A549 treated with Mapracorat at 1 μM for 4 hours (cell line): ENCODE measurements around the gene SAE1. TPM values are rescaled to one million over a fixed set of nuclear protein-coding genes. Genes with fewer than 3 reads are reported as not detected.

ENCODE experiments used
- total RNA-seq: library from RNA; stranded (reverse); fragments of 200-300 nt; extraction: Qiagen RNA extraction; gene quantifications from 5 replicates; pipeline ENCODE4 v1.2.3, GENCODE V29; 2022

SAE1 gene
- total RNA-seq, result 204 to 237 TPM (median 209 TPM) in 5 replicates

DNA sequence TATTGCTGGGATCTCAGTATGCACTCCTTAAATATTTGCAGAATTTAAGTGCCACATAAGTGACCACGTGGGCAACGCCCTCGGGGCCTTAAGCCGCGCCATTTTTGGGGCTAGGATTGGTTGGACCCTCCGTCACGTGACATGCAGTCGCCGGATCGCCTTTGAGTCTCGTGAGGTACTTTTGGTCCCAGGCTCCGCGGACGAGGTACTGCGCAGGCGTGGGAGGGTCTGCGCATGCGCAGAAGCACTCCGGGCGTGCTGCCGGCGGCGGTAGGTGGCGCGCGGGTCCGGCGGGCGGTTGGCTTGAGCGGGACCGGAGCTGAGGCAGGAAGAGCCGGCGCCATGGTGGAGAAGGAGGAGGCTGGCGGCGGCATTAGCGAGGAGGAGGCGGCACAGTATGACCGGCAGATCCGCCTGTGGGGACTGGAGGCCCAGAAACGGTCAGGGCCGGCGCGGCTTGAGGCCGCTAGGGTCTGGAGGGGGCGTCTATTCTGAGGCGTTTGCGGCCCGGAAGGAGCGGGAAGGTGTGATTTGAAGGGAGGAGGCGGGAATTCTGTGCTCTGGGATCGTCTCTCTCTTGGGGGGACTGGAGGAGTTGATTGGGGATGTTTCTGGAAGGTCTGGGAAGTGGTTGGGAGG, at the start of gene SAE1:
TSS of gene SAE1 (plus strand) at position 247 of the 639 bp plus-strand sequence. CDS start at position 343, 96 bp downstream.

DNA sequence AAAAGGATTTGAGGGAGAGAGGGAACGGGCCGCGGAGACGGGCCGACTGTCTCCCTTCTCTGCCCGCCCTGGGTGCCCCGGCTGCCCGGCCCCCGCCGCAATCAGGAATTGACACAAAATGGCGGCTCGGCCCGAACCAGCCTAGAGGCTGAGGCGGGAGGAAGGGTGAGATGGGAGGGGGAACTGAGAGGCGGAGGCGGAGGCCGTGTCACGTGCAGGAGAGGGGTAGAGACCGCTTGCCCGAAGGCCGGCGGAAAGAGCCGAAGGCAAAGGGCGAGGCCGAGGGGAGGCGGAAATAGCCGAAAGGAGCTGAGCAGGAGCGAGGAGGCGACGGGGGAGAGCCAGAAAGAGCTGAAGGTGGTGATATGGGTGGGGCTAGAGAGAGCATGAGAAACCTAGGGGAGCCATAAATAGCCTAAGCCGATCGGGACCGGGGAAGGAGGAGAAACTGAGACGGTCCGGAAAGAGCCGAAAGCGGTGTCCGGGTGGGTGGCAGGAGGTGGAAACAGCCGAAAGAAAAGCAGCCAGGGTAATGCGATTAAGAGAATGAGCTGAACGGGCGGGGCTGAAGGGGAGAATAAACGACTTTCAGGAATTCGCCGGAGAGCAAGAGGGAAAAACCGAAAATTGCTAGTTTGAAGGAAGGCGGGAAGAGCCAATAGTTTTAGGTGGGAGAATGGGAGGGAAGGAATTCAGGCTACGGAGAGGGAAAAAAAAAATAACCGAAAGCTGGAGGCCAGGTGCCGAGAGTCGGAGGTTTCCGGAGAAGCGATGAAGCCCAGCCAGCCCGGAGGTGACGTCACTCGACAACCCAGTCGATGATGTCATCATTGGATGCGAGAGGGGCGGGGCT, 17.4 kb upstream of the SAE1 start, which contains the start of gene ZC3H4:
TSS of gene ZC3H4 (minus strand) at position 780 of the 853 bp plus-strand sequence. CDS start 1,192 bp downstream, outside the sequence.

DNA sequence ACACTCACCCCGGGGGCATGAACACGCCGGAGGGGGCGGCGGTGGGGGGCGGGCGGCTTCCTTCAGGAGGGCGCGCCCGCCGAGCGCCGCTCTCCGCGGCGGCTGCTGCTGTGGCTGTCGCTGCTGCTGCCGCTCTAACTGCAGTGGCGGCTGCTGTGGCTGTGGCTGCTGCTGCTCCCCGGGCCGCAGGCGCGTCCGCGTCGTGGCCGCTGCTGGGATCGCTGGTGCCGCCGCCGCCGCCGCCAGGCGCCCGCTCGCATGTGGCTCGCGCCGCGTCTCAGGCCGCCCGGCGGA, 100.2 kb downstream of the SAE1 start, which contains the start of gene BBC3:
TSS of gene BBC3 (minus strand) at position 279 of the 294 bp plus-strand sequence. CDS start 2,768 bp downstream, outside the sequence.

DNA sequence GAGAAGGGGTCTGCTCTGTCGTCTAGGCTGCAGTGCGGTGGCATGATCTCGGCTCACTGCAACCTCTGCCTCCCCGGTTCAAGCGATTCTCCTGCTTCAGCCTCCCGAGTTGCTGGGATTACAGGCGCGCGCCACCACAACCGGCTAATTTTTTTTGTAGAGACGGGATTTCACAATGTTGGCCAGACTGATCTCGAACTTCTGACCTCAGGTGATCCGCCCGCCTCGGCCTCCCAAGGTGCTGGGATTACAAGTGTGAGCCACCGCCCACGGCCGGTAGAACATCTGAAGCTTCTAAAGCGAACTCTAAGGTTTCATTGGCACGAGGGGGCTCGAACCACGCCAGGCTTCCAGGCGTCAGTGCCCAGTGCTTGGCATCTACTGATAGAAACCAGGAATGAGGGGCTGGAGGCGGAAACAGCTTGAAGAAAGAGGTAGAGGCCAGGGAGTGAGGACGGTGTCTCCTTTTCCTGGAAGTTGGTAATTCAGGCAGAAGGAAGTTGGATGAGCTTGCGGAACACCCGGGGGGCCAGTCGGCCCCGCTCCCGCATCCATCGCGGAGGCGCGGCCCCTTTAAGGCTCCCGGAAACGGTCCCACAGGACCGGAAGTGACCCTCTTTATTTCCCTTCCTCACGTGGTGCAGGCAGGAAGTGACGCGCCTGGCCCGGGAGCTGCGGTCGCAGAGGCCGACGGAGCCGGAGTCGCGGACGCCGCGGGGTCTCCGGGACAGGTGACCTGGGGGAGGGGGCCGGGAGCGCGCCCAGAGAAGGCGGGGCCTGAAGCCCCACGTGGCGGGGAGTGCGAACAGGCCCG, 125.5 kb downstream of the SAE1 start, which contains the start of gene CCDC9:
TSS of gene CCDC9 (plus strand) at position 647 of the 814 bp plus-strand sequence. CDS start 1,876 bp downstream, outside the sequence.

Other genes starting within 250 kb of the SAE1 start
- 6.0 to 9.0 TPM (median 6.7 TPM) in 5 replicates for gene NPAS1, start 111.0 kb upstream of the SAE1 start, total RNA-seq
- 32.2 to 84.4 TPM (median 82.9 TPM) in 5 replicates for gene TMEM160, start 82.2 kb upstream of the SAE1 start, total RNA-seq
- 20.0 to 23.4 TPM (median 21.8 TPM) in 5 replicates for gene ZC3H4, start 17.1 kb upstream of the SAE1 start, total RNA-seq
- 16.0 to 31.7 TPM (median 27.8 TPM) in 5 replicates for gene BBC3, start 100.4 kb downstream of the SAE1 start, total RNA-seq
- gene CCDC9, start 125.7 kb downstream of the SAE1 start, total RNA-seq, result 22.9 to 27.2 TPM (median 25.7 TPM) in 5 replicates
- gene INAFM1, start 144.1 kb downstream of the SAE1 start, total RNA-seq, result 4.5 to 12.5 TPM (median 10.5 TPM) in 5 replicates
- 1.6 to 2.9 TPM (median 2.1 TPM) in 5 replicates for gene C5AR1, start 179.0 kb downstream of the SAE1 start, total RNA-seq
- gene C5AR2, start 201.3 kb downstream of the SAE1 start, total RNA-seq, result 6.3 to 15.0 TPM (median 11.4 TPM) in 5 replicates
- 26.7 to 38.6 TPM (median 35.8 TPM) in 5 replicates for gene DHX34, start 218.5 kb downstream of the SAE1 start, total RNA-seq